ENCODE results near the gene RCSD1.

GRCh38 chr1:167710836-167711235 is 80.8 kb downstream of the RCSD1 start:
- TF ChIP-seq MAX (IDR thresholded peaks at IDR 0.05; ENCODE audit: low read depth, low read length) (no peak), CTCF (IDR thresholded peaks at IDR 0.05; ENCODE audit: low read depth, low read length) (no peak)

Data from NB4 (cell line).